Esophagus squamous epithelium (tissue), 5 donors: ENCODE data around the gene ZNHIT3. TPM values are rescaled to one million over a fixed set of nuclear protein-coding genes. Genes with fewer than 3 reads are reported as not detected.

ENCODE experiments used
- DNase-seq: peaks from one replicate; lab custom pipeline; 2025; lab: John Stamatoyannopoulos, UW
- H3K27ac ChIP-seq, 4 donors: fragments of 200-600 bp; sonication (generic); one replicate each; pipeline ENCODE4 v1.5.1; 2016 to 2019; ENCODE audit warnings: mild to moderate bottlenecking in 1 of 4
- H3K27me3 ChIP-seq, 4 donors: fragments of 200-600 bp; sonication (generic); 1 replicate in 3 of 4; 2 replicates in 1 of 4; pipeline versions ENCODE4 v1.5.1 to v1.6.0; 2017 to 2021; ENCODE audit warnings: antibody characterized with exemption in 1 of 4
- H3K36me3 ChIP-seq, 3 donors: fragments of 200-600 bp; sonication (generic); one replicate each; pipeline ENCODE4 v1.5.1; 2016 to 2019
- H3K4me1 ChIP-seq, 3 donors: fragments of 200-600 bp; sonication (generic); one replicate each; pipeline ENCODE4 v1.5.1; 2017 to 2019
- H3K4me3 ChIP-seq, 4 donors: fragments of 200-600 bp; sonication (generic); 1 replicate in 3 of 4; 2 replicates in 1 of 4; pipeline ENCODE4 v1.5.1; 2016 to 2019; ENCODE audit warnings: mild to moderate bottlenecking in 2 of 4, moderate library complexity in 1 of 4
- H3K9me3 ChIP-seq, 3 donors: fragments of 200-600 bp; sonication (generic); one replicate each; pipeline ENCODE4 v1.5.1; 2016 to 2019
- POLR2A ChIP-seq, 4 donors: fragments of 450-650 bp; IDR thresholded peaks; one replicate each; pipeline ENCODE4 v1.6.1; 2017; ENCODE audit warnings: antibody characterized with exemption in 4 of 4, mild to moderate bottlenecking in 4 of 4, moderate library complexity in 3 of 4
- WGBS, 2 donors: methylation state at CpG; one replicate each; pipeline ENCODE4 v1.1.5; 2018; 5-methylcytosine and 5-hydroxymethylcytosine counted together
- intact Hi-C: fragments of 100-400 bp; cut with DNase I; formaldehyde crosslinking; loops from one replicate; pipeline ENCODE4 v1.15.0; 2022
- total RNA-seq, 4 donors: library from RNA; depleted of rRNA; stranded (reverse); fragments of >200 nt; gene quantifications; one replicate each; pipeline ENCODE4 v1.1.0, GENCODE V29; 2016
- TF ChIP-seq, protein P1 (sequence below), 6 experiments: fragments of 450-650 bp in 4 of 6; fragments of 200-600 bp in 2 of 6; sonication (generic) in 2 of 6; IDR thresholded peaks; one replicate each; pipeline ENCODE4 v1.5.1; 2016 to 2019; ENCODE audit warnings: antibody characterized with exemption in 6 of 6, mild to moderate bottlenecking in 4 of 6, moderate library complexity in 4 of 6
- donor health status: DM: yes; HTN: yes; CAD: no.

The ZNHIT3 gene
- total RNA-seq, 4 donors from 2014 or later: 13.8 to 38.6 (median 29.2) TPM

DNA sequence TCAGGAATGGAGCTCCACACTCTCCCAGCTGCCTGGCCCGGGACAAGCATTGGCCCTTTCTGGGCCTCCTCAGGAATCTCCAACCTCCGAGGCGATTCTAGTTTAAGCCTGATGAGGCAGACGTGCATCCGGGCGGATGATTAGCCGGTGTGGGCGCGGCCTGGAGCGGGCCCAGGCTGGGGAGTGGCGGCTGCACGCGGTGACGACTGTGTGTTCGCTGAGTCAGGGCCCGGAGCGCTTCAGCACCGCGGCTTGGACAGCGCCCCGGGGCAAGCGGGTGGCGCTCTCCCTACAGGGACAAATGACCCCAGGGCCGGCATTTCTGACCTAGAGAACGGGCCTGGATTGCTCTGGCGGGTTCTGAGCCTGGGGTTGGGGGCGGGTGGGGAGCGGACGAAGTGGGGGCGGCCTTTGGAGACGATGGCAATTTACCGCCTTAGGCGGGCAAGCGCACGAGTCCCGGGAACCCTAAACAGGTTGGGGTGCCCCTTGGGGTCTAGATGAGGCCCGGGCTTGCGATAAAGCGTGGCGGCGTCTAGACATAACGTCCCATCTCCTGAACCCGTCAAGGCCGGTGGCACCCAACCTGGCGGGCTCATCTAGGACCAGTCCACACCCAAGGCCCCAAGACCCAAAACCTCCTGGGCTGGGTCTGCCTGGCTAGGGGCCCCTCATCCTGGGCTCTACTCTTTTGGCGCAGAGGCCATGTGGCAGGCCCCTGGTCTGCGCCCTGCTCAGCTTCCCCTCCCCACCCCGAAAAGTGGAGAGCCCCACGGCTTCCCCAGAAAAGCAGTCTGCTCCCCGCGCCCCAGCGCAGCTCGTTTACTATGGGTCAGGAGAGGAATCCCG is 22.3 kb upstream of the ZNHIT3 start:
- Histone ChIP-seq H3K36me3 (no peaks in the 10 kb centered on the region), H3K27ac (no peak overlapping the region), H3K27me3 (peaks cover 0 to 90% (median 4%) of the 10 kb centered on the region in 4 donors), H3K4me1 (peaks cover 0 to 6% (median 0%) of the 10 kb centered on the region in 3 donors), H3K9me3 (no peaks in the 10 kb centered on the region), H3K4me3 (no peak overlapping the region)
- intact Hi-C loops: no loop called here
- no peak for DNase-seq
- TF ChIP-seq, protein P1, sequence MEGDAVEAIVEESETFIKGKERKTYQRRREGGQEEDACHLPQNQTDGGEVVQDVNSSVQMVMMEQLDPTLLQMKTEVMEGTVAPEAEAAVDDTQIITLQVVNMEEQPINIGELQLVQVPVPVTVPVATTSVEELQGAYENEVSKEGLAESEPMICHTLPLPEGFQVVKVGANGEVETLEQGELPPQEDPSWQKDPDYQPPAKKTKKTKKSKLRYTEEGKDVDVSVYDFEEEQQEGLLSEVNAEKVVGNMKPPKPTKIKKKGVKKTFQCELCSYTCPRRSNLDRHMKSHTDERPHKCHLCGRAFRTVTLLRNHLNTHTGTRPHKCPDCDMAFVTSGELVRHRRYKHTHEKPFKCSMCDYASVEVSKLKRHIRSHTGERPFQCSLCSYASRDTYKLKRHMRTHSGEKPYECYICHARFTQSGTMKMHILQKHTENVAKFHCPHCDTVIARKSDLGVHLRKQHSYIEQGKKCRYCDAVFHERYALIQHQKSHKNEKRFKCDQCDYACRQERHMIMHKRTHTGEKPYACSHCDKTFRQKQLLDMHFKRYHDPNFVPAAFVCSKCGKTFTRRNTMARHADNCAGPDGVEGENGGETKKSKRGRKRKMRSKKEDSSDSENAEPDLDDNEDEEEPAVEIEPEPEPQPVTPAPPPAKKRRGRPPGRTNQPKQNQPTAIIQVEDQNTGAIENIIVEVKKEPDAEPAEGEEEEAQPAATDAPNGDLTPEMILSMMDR (IDR thresholded peaks at IDR 0.05): peak in 1 of 6 experiments; percentile 9
- TF ChIP-seq POLR2A (IDR thresholded peaks at IDR 0.05): no peak
- 32% methylated on average over 5 of the region's 54 CpGs; no CpG with 5 or more reads in 1 of the 2 donors for WGBS, 2 donors

DNA sequence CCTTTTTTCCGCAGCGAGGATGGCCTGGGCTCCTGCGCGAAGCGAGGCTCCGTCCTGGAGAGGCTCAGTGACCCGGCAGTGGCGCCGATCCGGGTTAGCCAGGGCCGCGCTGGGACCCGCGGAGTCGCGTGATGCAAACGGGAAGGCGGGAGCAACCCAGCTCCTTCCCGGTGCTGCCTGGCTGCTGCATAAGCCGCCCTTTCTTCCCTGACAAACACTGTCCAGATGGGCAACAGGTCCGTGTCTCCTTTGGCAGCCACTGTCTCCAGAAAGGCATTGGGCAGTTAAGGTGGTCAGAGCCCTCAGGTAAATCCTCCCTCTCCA is 21.8 kb upstream of the ZNHIT3 start:
- H3K9me3 ChIP-seq: no peaks in the 10 kb centered on the region
- DNase-seq: no peak
- no peak overlapping the region for H3K27ac ChIP-seq
- no peaks in the 10 kb centered on the region for H3K36me3 ChIP-seq
- peaks cover 0 to 90% (median 4%) of the 10 kb centered on the region in 4 donors for H3K27me3 ChIP-seq
- no peak overlapping the region for H3K4me3 ChIP-seq
- no peak for TF ChIP-seq POLR2A (IDR thresholded peaks at IDR 0.05)
- TF ChIP-seq, protein P1 (IDR thresholded peaks at IDR 0.05): no peak
- peaks cover 0 to 6% (median 0%) of the 10 kb centered on the region in 3 donors for H3K4me1 ChIP-seq
- 16 to 40% methylated on average over 1 to 20 of the region's 21 CpGs for WGBS, 2 donors
- intact Hi-C loops: no loop called here

DNA sequence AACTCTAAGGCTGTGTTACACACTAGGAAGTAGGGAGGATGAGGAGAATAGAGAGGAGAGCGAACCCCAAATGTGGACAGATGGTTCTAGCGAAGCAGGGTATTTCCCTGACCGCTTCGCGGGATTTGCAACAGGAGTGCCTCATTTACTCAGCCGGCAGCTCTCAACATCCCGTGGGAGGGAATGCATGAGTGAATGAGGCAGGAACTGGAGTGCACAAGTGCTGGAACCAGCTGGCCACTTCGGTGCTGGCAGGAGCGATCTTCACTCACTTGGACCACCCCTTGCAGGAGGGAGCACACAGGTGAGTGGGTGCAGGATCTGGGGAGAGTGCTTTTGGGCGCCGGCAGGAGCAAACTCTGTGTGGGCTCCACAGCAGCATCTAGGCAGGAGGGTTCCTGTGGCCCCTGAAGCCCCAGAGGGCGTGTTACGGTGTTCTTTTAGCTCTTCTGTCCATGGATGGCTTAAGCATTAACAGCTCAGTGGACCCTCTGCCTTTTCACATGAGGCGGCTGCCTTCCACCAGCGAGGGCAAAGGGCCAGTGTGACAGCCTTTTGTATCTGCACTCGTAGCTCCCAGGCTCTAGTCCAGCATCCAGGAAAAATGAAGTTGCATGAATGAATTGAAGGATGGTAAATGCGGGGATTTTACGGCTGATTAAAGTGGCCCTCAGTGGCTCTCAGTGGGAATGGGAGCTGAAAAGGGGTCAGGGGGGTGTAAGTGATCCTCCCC is 17.4 kb upstream of the ZNHIT3 start:
- no peaks in the 10 kb centered on the region for H3K9me3 ChIP-seq
- peaks cover 0 to 2% (median 0%) of the 10 kb centered on the region in 3 donors for H3K4me1 ChIP-seq
- no peak overlapping the region for H3K4me3 ChIP-seq
- H3K27ac ChIP-seq: no peak overlapping the region
- no peak for DNase-seq
- intact Hi-C loops: no loop called here
- H3K27me3 ChIP-seq: peaks cover 0 to 85% (median 4%) of the 10 kb centered on the region in 4 donors
- no peaks in the 10 kb centered on the region for H3K36me3 ChIP-seq
- TF ChIP-seq POLR2A (IDR thresholded peaks at IDR 0.05): no peak
- TF ChIP-seq, protein P1 (IDR thresholded peaks at IDR 0.05): no peak
- 63 to 67% methylated on average over 10 to 13 of the region's 18 CpGs for WGBS, 2 donors

DNA sequence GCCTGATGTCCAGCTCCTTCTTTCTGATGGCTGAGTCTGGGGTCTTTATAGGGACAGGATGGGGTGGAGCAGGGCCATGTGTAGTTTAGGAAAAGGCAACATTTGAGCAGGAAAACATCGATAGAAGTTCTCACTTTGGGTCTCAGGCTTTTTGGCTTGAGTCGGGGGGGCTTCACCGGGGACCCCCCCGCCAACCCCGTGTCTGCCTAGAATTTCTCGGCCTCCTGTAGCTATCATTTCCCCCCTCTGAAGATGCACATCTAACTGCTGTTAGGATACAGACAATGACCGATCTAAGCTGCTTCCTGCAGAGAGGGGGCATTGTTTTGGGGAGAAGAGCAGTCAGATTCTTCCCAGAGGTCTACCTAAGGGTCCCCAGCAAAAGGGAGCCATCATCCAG is 16.7 kb upstream of the ZNHIT3 start:
- no peaks in the 10 kb centered on the region for H3K9me3 ChIP-seq
- peaks cover 0 to 85% (median 2%) of the 10 kb centered on the region in 4 donors for H3K27me3 ChIP-seq
- H3K4me3 ChIP-seq: no peak overlapping the region
- no peaks in the 10 kb centered on the region for H3K36me3 ChIP-seq
- TF ChIP-seq POLR2A (IDR thresholded peaks at IDR 0.05): no peak
- TF ChIP-seq, protein P1 (IDR thresholded peaks at IDR 0.05): no peak
- no peak for DNase-seq
- 46 to 57% methylated on average over 1 to 5 of the region's 7 CpGs for WGBS, 2 donors
- H3K27ac ChIP-seq: no peak overlapping the region
- no peaks in the 10 kb centered on the region for H3K4me1 ChIP-seq
- intact Hi-C loops: loop anchor here (10.0 kb wide), 1 partner anchor 505 kb away; no protein-coding TSS in a partner anchor

DNA sequence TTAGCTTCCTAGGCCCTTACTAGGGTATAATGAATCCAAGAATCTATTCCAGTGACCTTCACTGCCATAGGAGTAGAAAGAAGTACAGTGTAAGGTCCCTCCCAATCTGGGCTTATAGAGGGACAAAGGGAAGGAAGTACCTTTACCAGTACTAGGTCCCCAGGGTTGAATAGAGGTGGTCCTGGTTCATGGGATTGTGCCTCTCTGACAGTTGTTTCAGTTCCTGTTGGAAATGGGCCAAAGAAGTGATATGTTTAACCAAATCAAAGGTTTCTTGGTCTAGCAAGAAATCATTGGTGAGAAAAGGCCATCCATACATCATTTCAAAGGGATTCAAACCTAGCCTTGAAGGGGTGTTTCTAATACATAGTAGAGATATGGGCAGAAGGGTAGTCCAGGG is 16.0 kb upstream of the ZNHIT3 start:
- TF ChIP-seq POLR2A (IDR thresholded peaks at IDR 0.05): no peak
- TF ChIP-seq, protein P1 (IDR thresholded peaks at IDR 0.05): no peak

More for the DNA sequence above, 16.0 kb upstream of the ZNHIT3 start:
- intact Hi-C loops: loop anchor here (10.0 kb wide), 1 partner anchor 506 kb away; no protein-coding TSS in a partner anchor
- DNase-seq: no peak
- Histone ChIP-seq H3K36me3 (no peaks in the 10 kb centered on the region), H3K4me3 (no peak overlapping the region), H3K27ac (no peak overlapping the region), H3K9me3 (no peaks in the 10 kb centered on the region), H3K27me3 (peaks cover 0 to 83% (median 0%) of the 10 kb centered on the region in 4 donors), H3K4me1 (no peaks in the 10 kb centered on the region)
